Measurements from ENCODE around the gene VWA1. TPM values are rescaled to one million over a fixed set of nuclear protein-coding genes. Genes with fewer than 3 reads are reported as not detected.
"Not testable (repeated sequence)": the region's sequence is repeated elsewhere in the genome, so short reads cannot be mapped to it uniquely, and the experiment has no call there.

The VWA1 gene
- polyA plus RNA-seq, 3 donors, result 31.6 to 74.6 (median 62.4) TPM

- no peak for DNase-seq (ENCODE audit: extremely low read depth in 1 of 11, low read depth in 9 of 11, low spot score in 4 of 11)
Observed at GRCh38 chr1:1419813-1420653, 15.5 kb upstream of the VWA1 start.

DNA sequence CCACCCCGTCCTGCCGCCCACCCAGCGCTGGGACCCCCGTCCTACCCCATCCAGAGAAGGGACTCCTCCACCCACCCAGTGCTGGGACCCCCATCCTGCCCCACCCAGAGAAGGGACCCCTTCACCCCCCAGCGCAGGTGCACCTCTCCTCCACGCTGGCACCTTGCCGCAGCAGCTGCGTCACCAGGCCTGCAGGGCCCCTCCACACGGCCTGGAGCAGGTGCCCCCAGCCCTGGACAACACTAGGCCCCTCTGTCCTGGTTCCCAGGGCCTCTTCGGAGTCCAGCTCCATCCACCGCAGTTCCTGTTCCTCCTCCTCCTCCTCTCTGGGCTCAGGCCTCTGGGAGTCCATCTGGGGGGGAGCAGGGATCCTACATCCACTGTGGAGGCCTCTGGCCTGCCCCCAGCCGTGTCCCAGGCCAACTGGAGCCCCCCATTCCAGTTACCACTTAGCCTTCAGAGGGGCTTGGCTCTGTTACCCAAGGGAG lies 14.8 kb upstream of the VWA1 start:
- DNase-seq (ENCODE audit: extremely low read depth in 1 of 11, low read depth in 9 of 11, low spot score in 4 of 11), result no peak

DNA sequence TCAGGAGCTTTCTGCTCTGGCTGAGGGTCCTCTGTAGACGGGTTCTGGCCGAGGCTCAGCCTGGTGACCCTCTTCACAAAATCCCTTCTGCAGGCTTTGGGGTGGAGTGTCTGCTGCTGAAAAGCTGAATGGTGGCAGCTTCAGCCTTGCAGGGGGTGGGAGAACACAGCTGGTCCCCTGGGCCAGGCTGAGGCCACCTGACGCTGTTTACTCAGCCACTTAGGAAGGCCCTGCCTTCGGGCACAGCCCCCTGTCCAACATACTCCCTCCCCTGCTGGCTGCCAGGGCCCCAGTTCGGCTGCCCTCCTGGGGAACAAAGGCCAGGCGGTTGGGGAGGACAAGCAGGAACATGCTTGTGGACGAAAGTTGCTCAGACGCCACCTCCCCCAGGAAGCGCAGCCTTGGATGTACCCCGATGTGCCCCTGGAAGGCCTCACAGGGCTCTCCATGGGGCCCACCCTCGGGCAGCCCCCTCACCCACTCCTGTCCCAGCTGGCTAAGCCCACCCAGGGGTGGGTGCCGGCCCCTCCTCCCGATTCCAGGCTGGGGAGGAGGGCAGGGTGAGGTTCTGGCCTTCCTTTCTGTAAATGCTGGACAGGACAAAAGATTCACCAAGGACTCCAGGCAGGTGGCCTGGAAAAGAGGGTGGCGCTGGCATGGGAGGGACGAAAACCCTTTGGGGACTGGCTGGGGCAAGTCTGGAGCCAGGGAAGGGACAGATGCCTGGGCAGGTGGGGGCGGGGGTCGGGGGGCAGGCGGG lies 14.2 kb upstream of the VWA1 start, which contains the start of gene ANKRD65:
TSS of gene ANKRD65 (minus strand) at position 130 of the 760 bp plus-strand sequence. CDS start 271 bp downstream, outside the sequence.
- DNase-seq (ENCODE audit: extremely low read depth in 1 of 11, low read depth in 9 of 11, low spot score in 4 of 11), result no peak

- no peak for DNase-seq (ENCODE audit: extremely low read depth in 1 of 11, low read depth in 9 of 11, low spot score in 4 of 11)
Observed at GRCh38 chr1:1421907-1422464, 13.5 kb upstream of the VWA1 start.

DNA sequence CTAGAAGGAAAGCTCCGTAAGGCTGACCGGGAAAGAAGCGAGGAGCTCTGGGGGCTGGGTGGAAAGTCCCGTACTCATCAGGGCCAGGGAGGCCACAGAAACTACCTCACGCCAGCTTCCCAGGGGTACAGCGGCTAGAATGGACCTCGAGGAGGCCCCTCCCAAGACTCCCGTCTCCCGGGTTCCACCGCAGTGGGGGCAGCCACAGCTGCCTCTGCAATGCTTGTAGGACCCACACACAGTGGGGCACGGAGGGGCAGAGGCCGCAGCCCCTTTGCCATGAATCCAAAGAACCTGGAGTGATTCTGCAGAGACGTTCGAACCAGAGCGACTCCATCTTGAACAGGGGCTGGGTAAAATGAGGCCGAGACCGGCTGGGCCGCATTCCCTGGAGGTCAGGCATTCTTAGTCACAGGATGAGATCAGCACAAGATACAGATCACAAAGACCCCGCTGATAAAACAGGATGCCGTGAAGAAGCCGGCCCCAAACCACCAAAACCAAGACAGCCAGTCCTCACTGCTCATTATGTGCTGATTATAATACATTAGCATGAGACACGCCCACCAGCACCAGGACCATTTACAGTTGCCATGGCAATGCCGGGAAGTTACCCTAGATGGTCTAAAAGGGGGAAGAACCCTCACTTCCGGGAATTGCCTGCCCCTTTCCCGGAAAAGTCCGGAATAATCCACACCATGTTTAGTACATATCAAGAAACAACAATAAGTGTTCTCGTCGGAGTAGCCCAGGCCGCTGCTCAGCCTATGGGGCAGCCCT lies 12.8 kb upstream of the VWA1 start:
- no peak for DNase-seq (ENCODE audit: extremely low read depth in 1 of 11, low read depth in 9 of 11, low spot score in 4 of 11)

DNA sequence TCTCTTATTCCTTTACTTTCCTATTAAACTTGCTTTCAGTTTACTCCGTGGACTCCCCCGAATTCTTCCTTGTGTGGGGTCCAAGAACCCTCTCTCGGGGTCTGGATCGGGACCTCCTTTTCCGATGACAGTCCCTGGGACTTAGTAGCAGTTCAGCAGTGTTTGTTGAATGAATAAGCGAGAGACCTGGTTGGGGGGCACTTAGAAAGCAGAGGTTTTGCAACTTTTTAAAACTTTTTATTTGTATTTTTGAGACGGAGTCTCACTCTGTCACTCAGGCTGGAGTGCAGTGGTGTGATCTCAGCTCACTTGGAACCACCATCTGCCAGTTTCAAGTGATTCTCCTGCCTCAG lies 12.3 kb upstream of the VWA1 start:
- DNase-seq (ENCODE audit: extremely low read depth in 1 of 11, low read depth in 9 of 11, low spot score in 4 of 11), result no peak

DNA sequence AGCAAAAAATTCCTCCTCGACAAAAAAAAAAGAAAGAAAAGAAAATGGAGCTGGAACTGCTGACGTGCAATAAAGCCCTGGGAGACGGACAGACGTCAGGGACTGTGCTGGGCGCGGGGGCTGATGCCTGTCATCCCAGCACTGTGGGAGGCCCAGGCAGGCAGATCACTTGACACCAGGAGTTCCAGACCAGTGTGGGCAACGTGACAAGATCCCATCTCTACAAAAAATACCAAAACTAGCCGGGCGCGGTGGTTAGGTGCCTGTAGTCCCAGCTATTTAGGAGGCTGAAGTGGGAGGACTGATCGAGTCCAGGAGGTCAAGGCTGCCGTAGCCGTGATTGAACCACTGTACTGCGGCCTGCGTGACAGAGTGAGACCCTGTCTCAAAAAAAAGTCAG lies 10.8 kb upstream of the VWA1 start:
- DNase-seq (ENCODE audit: extremely low read depth in 1 of 11, low read depth in 9 of 11, low spot score in 4 of 11), result no peak

DNA sequence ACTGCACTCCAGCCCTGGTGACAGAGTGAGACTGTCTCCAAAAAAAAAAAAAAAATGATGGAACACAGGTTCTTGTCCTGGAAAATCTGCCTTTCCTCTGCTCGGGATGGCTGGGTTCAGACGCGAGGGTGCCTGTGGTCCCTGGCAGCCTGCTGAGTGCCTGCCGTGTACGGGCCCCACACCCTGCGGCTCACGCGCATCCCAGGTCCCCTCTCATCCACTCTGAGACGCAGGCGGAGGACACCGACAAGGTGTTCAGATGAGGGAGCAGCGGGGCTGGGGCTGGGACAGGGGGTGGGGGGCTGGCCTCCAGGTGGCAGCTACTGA lies 10.1 kb upstream of the VWA1 start:
- no peak for DNase-seq (ENCODE audit: extremely low read depth in 1 of 11, low read depth in 9 of 11, low spot score in 4 of 11)

DNA sequence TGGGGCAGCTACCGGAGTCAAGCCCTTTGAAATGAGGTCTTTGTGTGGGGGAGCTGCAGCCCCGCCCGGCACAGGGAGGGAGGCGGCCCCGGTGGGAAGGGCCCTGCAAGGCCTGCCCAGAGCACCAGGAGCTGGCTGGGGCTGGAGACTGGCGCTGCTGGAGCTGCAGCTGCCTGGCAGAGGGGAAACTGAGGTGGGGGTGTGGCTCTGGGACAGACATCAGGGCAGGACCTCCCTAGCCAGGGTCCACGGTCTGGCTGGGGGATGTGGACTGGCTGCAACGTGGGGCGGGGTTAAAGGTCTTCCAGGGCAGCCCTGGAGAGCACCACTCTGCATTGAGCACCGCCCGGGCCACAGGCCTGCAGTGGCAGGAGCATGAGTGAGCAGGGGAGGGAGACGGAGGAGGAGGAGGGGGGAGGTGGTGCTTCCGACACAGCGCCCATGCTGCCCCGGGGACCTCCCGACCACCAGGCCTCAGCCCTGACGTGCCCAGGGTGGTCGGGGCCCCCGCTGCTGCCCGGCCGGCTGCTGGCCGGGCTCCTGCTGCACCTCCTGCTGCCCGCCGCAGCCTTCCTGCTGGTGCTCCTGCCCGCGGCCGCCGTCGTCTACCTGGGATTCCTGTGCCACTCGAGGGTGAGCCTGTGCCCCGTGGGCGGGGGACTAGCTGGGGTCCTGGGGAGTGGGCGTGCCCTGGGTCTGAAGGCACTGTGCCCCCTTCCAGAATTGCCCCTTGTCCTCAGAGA lies 9.6 kb upstream of the VWA1 start:
- no peak for DNase-seq (ENCODE audit: extremely low read depth in 1 of 11, low read depth in 9 of 11, low spot score in 4 of 11)

DNA sequence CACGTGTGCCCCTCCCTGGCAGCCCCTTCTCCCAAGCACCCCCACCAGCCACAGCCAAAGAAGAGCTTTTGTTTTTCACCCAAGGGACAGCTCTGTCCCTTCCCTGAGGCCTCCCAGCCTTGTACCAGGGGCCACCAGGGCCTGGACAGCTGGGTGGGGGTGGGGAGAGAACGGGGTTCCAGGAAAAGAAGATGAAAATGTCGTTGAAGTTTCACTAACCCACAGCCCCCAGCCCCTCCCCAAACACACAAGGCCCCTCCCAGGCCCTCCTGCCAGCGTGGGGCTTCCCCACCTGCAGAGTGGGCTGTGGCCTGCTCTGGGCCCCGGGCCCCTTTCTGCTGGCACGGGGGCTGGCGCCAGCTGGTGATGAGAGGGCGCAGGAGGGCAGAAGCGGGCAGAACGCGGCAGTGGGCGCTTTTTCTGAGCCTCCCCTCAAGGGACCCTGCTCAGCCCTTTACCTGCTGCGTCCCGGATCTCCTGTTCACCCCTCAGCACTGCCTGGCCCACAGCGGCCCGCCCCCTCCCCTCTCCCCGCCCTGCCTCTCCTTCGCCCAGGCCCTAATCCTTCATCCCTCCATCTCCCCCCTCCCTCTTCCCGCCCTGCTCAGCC lies 8.9 kb upstream of the VWA1 start:
- DNase-seq (ENCODE audit: extremely low read depth in 1 of 11, low read depth in 9 of 11, low spot score in 4 of 11), result no peak

DNA sequence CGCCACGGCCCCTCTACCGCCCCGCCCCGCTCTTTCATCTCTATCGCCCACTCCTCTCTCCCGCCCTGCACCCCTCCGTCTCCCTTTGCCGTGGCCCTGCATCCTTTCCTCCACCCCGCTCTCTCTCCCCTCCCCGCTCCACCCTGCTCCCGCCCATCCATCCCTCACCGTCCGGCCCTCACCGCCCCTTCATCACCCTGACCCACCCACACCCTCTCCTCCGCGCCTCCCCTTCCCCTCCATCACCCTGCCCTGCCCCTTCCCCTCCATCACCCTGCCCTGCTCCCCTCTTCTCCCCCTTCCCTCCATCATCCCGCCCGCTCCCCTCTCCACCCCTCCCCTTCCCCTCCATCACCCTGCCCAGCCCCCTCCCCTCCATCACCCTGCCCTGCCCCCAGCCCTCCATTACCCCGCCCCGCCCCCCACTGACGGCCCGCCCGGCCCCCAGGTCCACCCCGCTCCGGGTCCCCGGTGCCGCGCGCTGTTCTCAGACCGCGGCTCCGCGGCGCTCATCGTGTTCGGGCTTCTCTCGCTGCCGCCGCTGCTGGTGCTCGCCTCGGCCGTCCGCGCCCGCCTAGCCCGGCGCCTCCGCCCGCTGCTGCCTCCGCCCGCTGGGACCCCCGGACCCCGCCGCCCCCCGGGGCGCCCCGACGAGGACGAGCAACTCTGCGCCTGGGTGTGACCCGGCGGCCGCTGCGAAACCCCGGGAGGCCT lies 8.2 kb upstream of the VWA1 start:
- DNase-seq (ENCODE audit: extremely low read depth in 1 of 11, low read depth in 9 of 11, low spot score in 4 of 11), result no peak

DNA sequence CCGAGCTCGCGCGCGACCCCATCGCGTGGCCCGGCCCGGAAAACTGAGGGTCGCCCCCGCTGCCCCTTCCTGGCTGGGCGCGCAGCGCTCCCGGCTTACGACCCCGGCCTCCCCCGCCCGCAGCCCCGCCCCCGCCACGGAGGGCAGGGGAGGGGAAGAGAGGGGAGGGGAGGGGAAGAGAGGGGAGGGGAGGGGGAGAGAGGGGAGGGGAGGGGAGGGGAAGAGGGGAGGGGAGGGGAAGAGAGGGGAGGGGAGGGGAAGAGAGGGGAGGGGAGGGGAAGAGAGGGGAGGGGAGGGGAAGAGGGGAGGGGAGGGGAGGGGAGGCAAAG lies 7.7 kb upstream of the VWA1 start:
- no peak for DNase-seq (ENCODE audit: extremely low read depth in 1 of 11, low read depth in 9 of 11, low spot score in 4 of 11)

DNA sequence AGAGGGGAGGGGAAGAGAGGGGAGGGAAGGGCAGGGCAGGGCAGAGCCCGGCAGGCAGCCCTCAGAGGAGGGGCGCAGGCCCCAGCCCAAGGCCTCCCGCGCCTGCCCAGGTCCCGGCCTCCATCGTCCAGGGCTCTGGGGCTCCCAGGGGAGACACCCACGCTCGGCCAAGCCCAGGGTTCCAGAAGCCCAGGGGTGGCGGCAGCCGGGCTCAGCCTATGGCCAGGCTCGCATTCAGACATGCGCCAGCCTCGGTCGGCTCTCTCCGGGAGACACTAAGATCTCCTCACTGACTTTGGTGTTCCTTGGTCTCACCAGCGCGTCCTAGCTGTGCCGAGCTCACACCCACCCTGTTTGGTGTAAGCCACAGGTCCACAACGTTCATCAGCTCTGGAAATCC lies 7.3 kb upstream of the VWA1 start:
- DNase-seq (ENCODE audit: extremely low read depth in 1 of 11, low read depth in 9 of 11, low spot score in 4 of 11), result no peak

GRCh38 chr1:1428967-1429366 lies 6.5 kb upstream of the VWA1 start:
- not testable (repeated sequence) for DNase-seq (ENCODE audit: extremely low read depth in 1 of 11, low read depth in 9 of 11, low spot score in 4 of 11)

DNA sequence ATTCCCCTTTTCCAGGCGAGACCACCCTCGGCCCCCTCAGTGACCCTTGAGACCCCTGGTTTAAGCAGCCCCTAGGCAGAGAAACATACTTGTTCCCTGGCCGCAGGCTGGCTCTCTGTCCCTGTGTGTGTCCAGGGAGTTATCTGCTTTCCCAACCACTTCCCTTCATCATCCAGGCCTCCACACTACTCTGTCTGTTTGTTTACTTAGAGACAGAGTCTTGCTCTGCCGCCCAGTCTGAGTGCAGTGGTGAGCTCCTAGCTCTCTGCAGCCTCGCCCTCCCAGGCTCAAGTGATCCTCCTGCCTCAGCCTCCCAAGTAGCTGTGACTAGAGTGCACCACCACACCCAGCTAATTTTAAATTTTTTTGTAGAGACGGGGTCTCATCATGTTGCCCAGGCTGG lies 5.8 kb upstream of the VWA1 start:
- DNase-seq (ENCODE audit: extremely low read depth in 1 of 11, low read depth in 9 of 11, low spot score in 4 of 11), result no peak

DNA sequence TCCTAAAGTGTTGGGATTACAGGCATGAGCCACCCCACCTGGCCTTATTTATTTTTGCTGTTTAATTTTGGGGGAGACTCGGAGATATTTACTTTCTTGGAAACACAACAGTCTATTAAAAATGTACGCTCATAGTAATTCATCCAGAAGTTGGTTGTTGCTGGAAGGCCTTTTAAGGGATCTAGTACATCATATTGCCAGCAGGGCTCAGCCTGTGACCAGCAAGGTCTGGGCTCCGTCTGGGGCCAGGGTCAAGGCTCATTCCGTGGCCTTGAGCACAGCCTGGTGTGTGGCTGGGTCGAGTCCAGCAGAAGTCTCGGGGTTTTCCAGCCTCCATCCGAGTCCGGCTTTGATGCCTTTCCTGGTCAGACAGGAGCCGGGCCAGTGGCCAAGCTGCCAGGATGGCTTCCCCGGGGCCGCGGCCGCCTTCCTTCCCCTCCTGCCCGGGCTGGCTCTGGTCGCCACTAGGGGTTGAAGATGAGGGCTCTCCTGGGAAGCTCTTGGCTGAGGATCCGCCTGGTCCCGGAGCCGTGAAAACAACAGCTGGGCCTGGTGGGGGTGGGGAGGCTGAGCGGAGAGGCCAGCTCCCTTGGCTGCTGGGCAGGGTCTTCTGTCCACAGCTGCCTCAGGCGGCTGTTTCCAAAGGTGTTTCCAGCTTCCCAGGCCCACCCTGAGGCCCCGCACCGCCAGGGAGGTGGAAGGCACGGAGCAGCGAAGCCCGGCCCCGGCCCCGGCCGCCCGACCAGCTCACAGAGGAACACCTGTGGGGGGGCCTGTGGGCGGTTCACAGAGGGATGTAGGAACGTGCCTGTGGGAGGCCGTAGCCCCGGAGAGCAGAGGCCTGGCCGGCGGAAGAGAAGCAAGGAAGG lies 5.1 kb upstream of the VWA1 start:
- DNase-seq (ENCODE audit: extremely low read depth in 1 of 11, low read depth in 9 of 11, low spot score in 4 of 11), result no peak
